Transverse colon (tissue), 4 donors: ENCODE data around the gene DAGLB. TPM values are rescaled to one million over a fixed set of nuclear protein-coding genes. Genes with fewer than 3 reads are reported as not detected.
"Not testable (repeated sequence)": the region's sequence is repeated elsewhere in the genome, so short reads cannot be mapped to it uniquely, and the experiment has no call there.

Experiments used
- DNase-seq: peaks from one replicate; pipeline ENCODE4 v3.0.0-alpha.2; 2019
- H3K27ac ChIP-seq, 4 donors: fragments of 200-600 bp; sonication (generic); 2 replicates each; pipeline ENCODE4 v1.5.1; 2016 to 2018; ENCODE audit warnings: inconsistent platforms in 4 of 4
- H3K27me3 ChIP-seq: fragments of 200-600 bp; sonication (generic); 2 replicates; pipeline ENCODE4 v1.5.1; 2017; ENCODE audit warnings: inconsistent platforms
- H3K36me3 ChIP-seq, 4 donors: fragments of 200-600 bp; sonication (generic); 2 replicates each; pipeline ENCODE4 v1.5.1; 2017 to 2019; ENCODE audit warnings: inconsistent platforms in 4 of 4
- H3K4me1 ChIP-seq, 4 donors: fragments of 200-600 bp; sonication (generic); 2 replicates each; pipeline ENCODE4 v1.5.1; 2017 to 2020; ENCODE audit warnings: inconsistent platforms in 4 of 4
- H3K4me3 ChIP-seq, 4 donors: fragments of 200-600 bp; sonication (generic); 1 replicate in 1 of 4; 2 replicates in 3 of 4; pipeline versions ENCODE4 v1.5.1 to v1.6.1; 2017 to 2019; ENCODE audit warnings: inconsistent platforms in 4 of 4
- H3K9me3 ChIP-seq, 2 donors: fragments of 200-600 bp; sonication (generic); 2 replicates each; pipeline ENCODE4 v1.5.1; 2017 to 2019; ENCODE audit warnings: inconsistent platforms in 2 of 2
- EP300 ChIP-seq: sonication (generic); formaldehyde crosslinking; IDR thresholded peaks from one replicate; pipeline ENCODE4 v1.6.1; 2017; ENCODE audit warnings: antibody characterized with exemption, low read depth
- POLR2A ChIP-seq: fragments of 450-650 bp; IDR thresholded peaks from one replicate; pipeline ENCODE4 v1.6.1; 2016; ENCODE audit warnings: antibody characterized with exemption, mild to moderate bottlenecking, moderate library complexity
- POLR2AphosphoS5 ChIP-seq, 3 donors: sonication (generic); formaldehyde crosslinking; IDR thresholded peaks; one replicate each; pipeline ENCODE4 v1.6.1; 2016; ENCODE audit warnings: antibody characterized with exemption in 3 of 3
- WGBS, 2 donors: methylation state at CpG; one replicate each; pipeline ENCODE4 v1.1.5; 2018; ENCODE audit warnings: low coverage in 1 of 2; 5-methylcytosine and 5-hydroxymethylcytosine counted together
- in situ Hi-C, 4 donors: fragments of 200-750 bp; cut with MboI; loops; one replicate each; pipeline versions ENCODE4 v1.15.0 to v1.15.1; 2017; ENCODE audit warnings: low sequenced_read_pairs in 3 of 4, low pct_ligation_motif_present in 1 of 4, low pct_unique_long_range_greater_than_20kb in 1 of 4
- intact Hi-C: fragments of 100-400 bp; cut with DNase I; formaldehyde crosslinking; loops from one replicate; pipeline ENCODE4 v1.15.1; 2023; ENCODE audit warnings: low total_unique reads
- total RNA-seq, 4 donors: library from RNA; depleted of rRNA; stranded (reverse); fragments of >200 nt; gene quantifications; one replicate each; pipeline ENCODE4 v1.1.0, GENCODE V29; 2016
- TF ChIP-seq, protein P1 (sequence below), 5 experiments: fragments of 200-600 bp in 3 of 5; fragments of 450-650 bp in 2 of 5; sonication (generic) in 3 of 5; IDR thresholded peaks; 1 replicate in 2 of 5; 2 replicates in 3 of 5; pipeline ENCODE4 v1.5.1; 2016 to 2017; ENCODE audit warnings: antibody characterized with exemption in 5 of 5, inconsistent platforms in 3 of 5, mild to moderate bottlenecking in 2 of 5, moderate library complexity in 1 of 5

Gene DAGLB
- total RNA-seq, 4 donors from 2014 or later: 5.2 to 59.1 (median 24.3) TPM

DNA sequence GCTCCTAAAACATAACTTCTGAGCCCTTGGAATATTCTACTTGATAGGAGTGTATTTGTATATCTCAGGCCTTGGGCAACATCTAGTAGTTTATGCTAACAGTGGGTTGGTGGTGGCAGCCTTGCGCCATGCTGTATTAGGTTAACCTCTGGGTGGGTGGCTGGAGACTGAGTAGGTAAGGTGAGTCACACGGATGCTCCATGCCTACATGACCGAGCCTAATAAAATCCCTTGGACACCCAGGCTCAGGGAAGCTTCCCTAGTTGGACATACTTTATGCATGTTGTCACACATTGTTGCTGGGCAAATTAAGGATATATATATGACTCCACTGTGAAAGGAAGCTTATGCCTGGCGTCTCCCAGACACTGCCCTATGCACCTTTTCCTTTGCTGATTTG is 6.0 kb upstream of the DAGLB start:
- Histone ChIP-seq H3K4me3 (no peak overlapping the region), H3K4me1 (peaks cover 0 to 5% (median 1%) of the 10 kb centered on the region in 4 donors), H3K36me3 (no peaks in the 10 kb centered on the region), H3K9me3 (no peaks in the 10 kb centered on the region), H3K27ac (no peak overlapping the region), H3K27me3 (no peaks in the 10 kb centered on the region)
- intact Hi-C loops: no loop called here
- in situ Hi-C loops: no loop called here
- TF ChIP-seq, protein P1, sequence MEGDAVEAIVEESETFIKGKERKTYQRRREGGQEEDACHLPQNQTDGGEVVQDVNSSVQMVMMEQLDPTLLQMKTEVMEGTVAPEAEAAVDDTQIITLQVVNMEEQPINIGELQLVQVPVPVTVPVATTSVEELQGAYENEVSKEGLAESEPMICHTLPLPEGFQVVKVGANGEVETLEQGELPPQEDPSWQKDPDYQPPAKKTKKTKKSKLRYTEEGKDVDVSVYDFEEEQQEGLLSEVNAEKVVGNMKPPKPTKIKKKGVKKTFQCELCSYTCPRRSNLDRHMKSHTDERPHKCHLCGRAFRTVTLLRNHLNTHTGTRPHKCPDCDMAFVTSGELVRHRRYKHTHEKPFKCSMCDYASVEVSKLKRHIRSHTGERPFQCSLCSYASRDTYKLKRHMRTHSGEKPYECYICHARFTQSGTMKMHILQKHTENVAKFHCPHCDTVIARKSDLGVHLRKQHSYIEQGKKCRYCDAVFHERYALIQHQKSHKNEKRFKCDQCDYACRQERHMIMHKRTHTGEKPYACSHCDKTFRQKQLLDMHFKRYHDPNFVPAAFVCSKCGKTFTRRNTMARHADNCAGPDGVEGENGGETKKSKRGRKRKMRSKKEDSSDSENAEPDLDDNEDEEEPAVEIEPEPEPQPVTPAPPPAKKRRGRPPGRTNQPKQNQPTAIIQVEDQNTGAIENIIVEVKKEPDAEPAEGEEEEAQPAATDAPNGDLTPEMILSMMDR (IDR thresholded peaks at IDR 0.05): no peak
- TF ChIP-seq POLR2AphosphoS5 (IDR thresholded peaks at IDR 0.05): no peak
- 74% methylated on average over 4 of the region's 4 CpGs; no CpG with 5 or more reads in 1 of the 2 donors for WGBS, 2 donors
- no peak for DNase-seq

DNA sequence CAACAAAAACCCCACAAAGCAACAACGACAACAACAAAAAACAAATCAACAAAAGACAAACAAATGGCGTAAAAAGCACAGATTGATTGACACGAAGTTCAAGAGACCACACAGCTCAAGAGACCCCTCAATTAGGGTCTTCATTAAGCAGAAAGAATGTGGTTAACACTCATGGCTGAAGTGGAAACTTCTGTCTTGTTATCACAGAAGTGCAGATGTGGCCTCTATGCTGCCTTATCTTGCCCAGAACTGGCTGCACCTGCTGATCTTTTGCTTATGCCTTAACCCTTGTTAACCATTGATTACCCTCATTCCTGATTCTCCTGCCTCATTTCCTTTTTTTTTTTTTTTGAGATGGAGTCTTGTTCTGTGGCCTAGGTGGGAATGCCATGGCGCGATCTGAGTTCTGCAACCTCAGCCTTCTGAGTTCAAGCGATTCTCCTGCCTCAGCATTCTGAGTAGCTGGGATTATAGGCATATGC is 3.5 kb upstream of the DAGLB start:
- no peaks in the 10 kb centered on the region for H3K9me3 ChIP-seq
- no peak overlapping the region for H3K27ac ChIP-seq
- no peaks in the 10 kb centered on the region for H3K36me3 ChIP-seq
- no peaks in the 10 kb centered on the region for H3K27me3 ChIP-seq
- in situ Hi-C loops: no loop called here
- H3K4me1 ChIP-seq: peaks cover 6 to 18% (median 10%) of the 10 kb centered on the region in 4 donors
- no peak for TF ChIP-seq POLR2AphosphoS5 (IDR thresholded peaks at IDR 0.05)
- TF ChIP-seq POLR2A: no peak
- TF ChIP-seq, protein P1 (IDR thresholded peaks at IDR 0.05): no peak
- no peak for TF ChIP-seq EP300
- intact Hi-C loops: no loop called here
- DNase-seq: no peak
- 89 to 90% methylated on average over 3 to 6 of the region's 6 CpGs for WGBS, 2 donors
- H3K4me3 ChIP-seq: no peak overlapping the region

DNA sequence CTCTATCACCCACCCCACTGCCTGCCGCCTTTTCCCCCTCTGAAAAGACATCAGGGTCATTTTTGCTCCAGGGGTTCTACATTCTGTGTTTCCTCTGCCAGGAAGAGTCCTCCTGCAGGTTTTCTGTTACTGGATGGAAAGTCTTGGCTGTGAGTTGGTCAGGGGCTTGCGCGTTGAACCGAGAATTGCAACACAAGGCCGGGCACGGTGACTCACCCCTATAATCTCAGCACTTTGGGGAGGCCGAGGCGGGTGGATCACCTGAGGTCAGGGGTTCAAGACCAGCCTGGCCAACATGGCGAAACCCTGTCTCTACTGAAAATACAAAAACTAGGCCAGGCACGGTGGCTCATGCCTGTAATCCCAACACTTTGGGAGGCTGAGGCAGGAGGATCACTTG is 2.8 kb upstream of the DAGLB start:
- H3K27ac ChIP-seq, DNase-seq, H3K36me3 ChIP-seq, H3K27me3 ChIP-seq, H3K4me3 ChIP-seq, in situ Hi-C loops, intact Hi-C loops, H3K9me3 ChIP-seq: not testable (repeated sequence)
- H3K4me1 ChIP-seq: peaks cover 6 to 21% (median 10%) of the 10 kb centered on the region in 4 donors
- 89% methylated on average over 10 of the region's 10 CpGs; no CpG with 5 or more reads in 1 of the 2 donors for WGBS, 2 donors

DNA sequence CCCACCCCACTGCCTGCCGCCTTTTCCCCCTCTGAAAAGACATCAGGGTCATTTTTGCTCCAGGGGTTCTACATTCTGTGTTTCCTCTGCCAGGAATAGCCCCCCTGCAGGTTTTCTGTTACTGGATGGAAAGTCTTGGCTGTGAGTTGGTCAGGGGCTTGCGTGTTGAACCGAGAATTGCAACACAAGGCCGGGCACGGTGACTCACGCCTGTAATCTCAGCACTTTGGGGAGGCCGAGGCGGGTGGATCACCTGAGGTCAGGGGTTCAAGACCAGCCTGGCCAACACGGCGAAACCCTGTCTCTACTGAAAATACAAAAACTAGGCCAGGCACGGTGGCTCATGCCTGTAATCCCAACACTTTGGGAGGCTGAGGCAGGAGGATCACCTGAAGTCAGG is 2.1 kb upstream of the DAGLB start:
- peaks cover 6 to 21% (median 10%) of the 10 kb centered on the region in 4 donors for H3K4me1 ChIP-seq
- H3K36me3 ChIP-seq, H3K27me3 ChIP-seq, H3K27ac ChIP-seq, DNase-seq, in situ Hi-C loops, H3K9me3 ChIP-seq, intact Hi-C loops, H3K4me3 ChIP-seq: not testable (repeated sequence)
- 92% methylated on average over 11 of the region's 11 CpGs; no CpG with 5 or more reads in 1 of the 2 donors for WGBS, 2 donors

GRCh38 chr7:6448943-6449543 is 1.3 kb upstream of the DAGLB start:
- no peak for DNase-seq
- peak overlapping the region; percentile 91 to 95 (median 94) for H3K27ac ChIP-seq
- peaks cover 0 to 17% (median 4%) of the 10 kb centered on the region in 4 donors for H3K36me3 ChIP-seq
- no peaks in the 10 kb centered on the region for H3K9me3 ChIP-seq
- intact Hi-C loops: no loop called here
- in situ Hi-C loops: no loop called here
- TF ChIP-seq POLR2AphosphoS5 (IDR thresholded peaks at IDR 0.05) (no peak), EP300 (no peak)
- TF ChIP-seq, protein P1 (IDR thresholded peaks at IDR 0.05): peak in 1 of 5 experiments; percentile 16
- H3K4me1 ChIP-seq: peaks cover 6 to 21% (median 12%) of the 10 kb centered on the region in 4 donors
- 86% methylated on average over 16 of the region's 16 CpGs; no CpG with 5 or more reads in 1 of the 2 donors for WGBS, 2 donors
- no peaks in the 10 kb centered on the region for H3K27me3 ChIP-seq
- no peak overlapping the region for H3K4me3 ChIP-seq
